GM12891 (cell line): ENCODE data around the gene CMIP.

Experiments
- PAX5 ChIP-seq: IDR thresholded peaks from 2 replicates; pipeline ENCODE4 v1.6.1; 2011; ENCODE audit warnings: low read length, moderate library complexity, mild to moderate bottlenecking; ENCODE audit not compliant: insufficient read depth, severe bottlenecking
- POLR2A ChIP-seq: IDR thresholded peaks from 2 replicates; pipeline ENCODE4 v1.6.1; 2011; ENCODE audit warnings: low read depth, low read length, control low read depth
- POLR2AphosphoS5 ChIP-seq: IDR thresholded peaks from 2 replicates; pipeline ENCODE4 v1.6.1; 2011; ENCODE audit warnings: low read depth, low read length, control low read depth
- POU2F2 ChIP-seq: IDR thresholded peaks from 2 replicates; pipeline ENCODE4 v1.6.1; 2011; ENCODE audit warnings: low read depth, mild to moderate bottlenecking, control low read depth, low read length, moderate library complexity
- TAF1 ChIP-seq: IDR thresholded peaks from 2 replicates; pipeline ENCODE4 v1.6.1; 2011; ENCODE audit warnings: low read depth, low read length, control low read depth

- TF ChIP-seq POLR2AphosphoS5, result no peak
- no peak for TF ChIP-seq POLR2A
- no peak for TF ChIP-seq TAF1
- TF ChIP-seq PAX5, result no peak
- TF ChIP-seq POU2F2, result no peak
Measured at GRCh38 chr16:81589975-81590650, 145.5 kb downstream of the CMIP start.
